ENCODE measurements around the gene WBP1. TPM values are rescaled to one million over a fixed set of nuclear protein-coding genes. Genes with fewer than 3 reads are reported as not detected.

WBP1 gene
- total and polyA plus RNA-seq, 2 donors (not counting 3 experiments of a cell fraction or from before 2014, with no cell fraction given) = 50.5 to 209 TPM

DNA sequence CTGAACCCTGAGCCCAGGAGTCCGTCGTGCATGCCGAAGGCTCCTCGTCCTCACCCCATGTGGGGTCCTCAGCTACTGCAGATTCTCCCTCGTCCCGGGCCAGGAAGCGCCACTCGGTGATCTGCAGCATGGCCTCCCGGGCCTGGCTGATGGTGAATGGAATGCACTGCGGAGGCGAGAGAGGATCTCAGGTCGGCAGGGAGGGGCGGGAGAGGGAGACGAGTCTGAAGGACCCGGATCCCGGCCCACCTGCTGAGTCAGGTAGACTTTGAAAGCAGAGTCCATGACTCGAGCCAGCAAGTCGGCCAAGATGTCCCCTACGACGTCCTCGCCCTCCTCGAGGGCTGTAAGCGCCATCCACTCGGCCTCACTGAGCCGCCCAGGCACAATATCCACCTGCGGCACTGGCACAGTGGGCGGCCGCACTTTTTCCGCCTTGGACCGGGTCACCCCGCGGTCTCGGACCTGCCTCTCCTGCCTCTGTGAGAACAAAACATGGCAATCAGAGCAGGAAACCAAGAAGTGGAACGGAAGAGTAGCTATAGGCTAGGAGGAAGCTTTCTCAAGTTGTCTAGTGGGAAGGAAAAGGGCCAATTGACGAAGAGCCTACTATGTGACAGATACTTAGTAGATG, 42.4 kb upstream of the WBP1 start:
- Histone ChIP-seq H3K4me1 (ENCODE audit: control insufficient read depth, extremely low read depth, insufficient read depth, low read length) (peaks cover 6% of the 10 kb centered on the region), H3K9ac (replicated peaks; ENCODE audit: extremely low read depth, insufficient read depth, low read length) (no peak overlapping the region), H3K9me3 (replicated peaks; ENCODE audit: control insufficient read depth, insufficient read depth, low read length) (no peaks in the 10 kb centered on the region), H2AFZ (ENCODE audit: low read depth, low read length) (peak overlapping the region; percentile 83), H3K9me1 (replicated peaks; ENCODE audit: control insufficient read depth, extremely low read depth, insufficient read depth, low read length) (no peaks in the 10 kb centered on the region), H3K27ac (ENCODE audit: insufficient read depth, low read depth, low read length) (no peak overlapping the region), H3K4me2 (ENCODE audit: insufficient read depth, low read length) (peak overlapping the region; percentile 52), H3K27me3 (ENCODE audit: control insufficient read depth in 2 of 2, insufficient read depth in 2 of 2, low read length in 2 of 2) (peaks cover 33 to 42% of the 10 kb centered on the region in 2 experiments), H3K4me3 (replicated peaks in 1 of 3; ENCODE audit: insufficient read depth in 1 of 3, low read depth in 1 of 3, low read length in 3 of 3) (peak overlapping the region in 1 of 3 experiments; percentile 12), H3K79me2 (ENCODE audit: control insufficient read depth, insufficient read depth, low read length) (no peaks in the 10 kb centered on the region), H4K20me1 (replicated peaks; ENCODE audit: control insufficient read depth, extremely low read depth, insufficient read depth, low read length) (no peaks in the 10 kb centered on the region), H3K36me3 (ENCODE audit: control insufficient read depth in 2 of 2, extremely low read depth in 1 of 2, insufficient read depth in 2 of 2, low read length in 2 of 2) (no peaks in the 10 kb centered on the region)
- ChIA-PET POLR2A (no interaction called here), CTCF (interaction anchor here (1.8 kb wide), 1 partner anchor 24 kb away, joined by 5 read pairs; no protein-coding TSS in a partner anchor)
- FAIRE-seq = no peak
- BruUV-seq (replicated peaks) = no TSS peak
- intact Hi-C loops (cut with micrococcal nuclease) = loop anchor here (1.0 kb wide), 1 partner anchor 16 kb away; no protein-coding TSS in a partner anchor
- dilution Hi-C loops (cut with MboI; ENCODE audit: extremely low pct_ligation_motif_present, low sequenced_read_pairs) = no loop called here
- DNase-seq (ENCODE audit: low read depth, low spot score) = no peak
- TF ChIP-seq GATA2 (IDR thresholded peaks at IDR 0.05; ENCODE audit: insufficient read depth, insufficient read length, low read depth, low read length) (no peak), POLR2A (IDR thresholded peaks at IDR 0.05; ENCODE audit: low read depth, low read length) (no peak), EZH2 (IDR thresholded peaks at IDR 0.05; ENCODE audit: borderline replicate concordance, low read depth, low read length, severe bottlenecking) (peak; percentile 27), POLR2AphosphoS5 (IDR thresholded peaks at IDR 0.05; ENCODE audit: insufficient read depth, low read depth, low read length) (no peak)
- TF ChIP-seq, protein P1, sequence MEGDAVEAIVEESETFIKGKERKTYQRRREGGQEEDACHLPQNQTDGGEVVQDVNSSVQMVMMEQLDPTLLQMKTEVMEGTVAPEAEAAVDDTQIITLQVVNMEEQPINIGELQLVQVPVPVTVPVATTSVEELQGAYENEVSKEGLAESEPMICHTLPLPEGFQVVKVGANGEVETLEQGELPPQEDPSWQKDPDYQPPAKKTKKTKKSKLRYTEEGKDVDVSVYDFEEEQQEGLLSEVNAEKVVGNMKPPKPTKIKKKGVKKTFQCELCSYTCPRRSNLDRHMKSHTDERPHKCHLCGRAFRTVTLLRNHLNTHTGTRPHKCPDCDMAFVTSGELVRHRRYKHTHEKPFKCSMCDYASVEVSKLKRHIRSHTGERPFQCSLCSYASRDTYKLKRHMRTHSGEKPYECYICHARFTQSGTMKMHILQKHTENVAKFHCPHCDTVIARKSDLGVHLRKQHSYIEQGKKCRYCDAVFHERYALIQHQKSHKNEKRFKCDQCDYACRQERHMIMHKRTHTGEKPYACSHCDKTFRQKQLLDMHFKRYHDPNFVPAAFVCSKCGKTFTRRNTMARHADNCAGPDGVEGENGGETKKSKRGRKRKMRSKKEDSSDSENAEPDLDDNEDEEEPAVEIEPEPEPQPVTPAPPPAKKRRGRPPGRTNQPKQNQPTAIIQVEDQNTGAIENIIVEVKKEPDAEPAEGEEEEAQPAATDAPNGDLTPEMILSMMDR (IDR thresholded peaks at IDR 0.05; ENCODE audit: extremely low read depth in 1 of 2, insufficient read depth in 1 of 2, low read depth in 1 of 2, low read length in 2 of 2) = no peak
- TF ChIP-seq, protein P2, sequence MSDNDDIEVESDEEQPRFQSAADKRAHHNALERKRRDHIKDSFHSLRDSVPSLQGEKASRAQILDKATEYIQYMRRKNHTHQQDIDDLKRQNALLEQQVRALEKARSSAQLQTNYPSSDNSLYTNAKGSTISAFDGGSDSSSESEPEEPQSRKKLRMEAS (IDR thresholded peaks at IDR 0.05; ENCODE audit: insufficient read depth, insufficient read length) = no peak

Data from endothelial cell of umbilical vein (primary cell).